HCT116 (cell line): ENCODE data around the gene DOCK2. TPM values are rescaled to one million over a fixed set of nuclear protein-coding genes. Genes with fewer than 3 reads are reported as not detected.
"Not testable (repeated sequence)": the region's sequence is repeated elsewhere in the genome, so short reads cannot be mapped to it uniquely, and the experiment has no call there.

Experiments used
- ATAC-seq: fragments of 200-7000 bp; cut with Tn5 transposase; 2 replicates; pipeline ENCODE4 v1.9.1; 2020; ENCODE audit warnings: mild to moderate bottlenecking, moderate library complexity
- BruUV-seq: library from RNA; stranded (reverse); fragments of 400-500 nt; replicated peaks from 2 replicates; lab custom pipeline; 2021; lab: Mats Ljungman, UMichigan
- CTCF ChIA-PET: fragments of 300-600 bp; sonication (Branson Sonifier 250); formaldehyde crosslinking; loops from one replicate; lab custom pipeline; 2021; ENCODE audit warnings: antibody characterized with exemption; lab: Charles Lee
- POLR2A ChIA-PET: fragments of 300-600, 350-600 bp; sonication (Branson Sonifier 250); formaldehyde crosslinking; loops from one replicate; lab custom pipeline; 2021; ENCODE audit warnings: antibody characterized with exemption; lab: Charles Lee
- RAD21 ChIA-PET, 2 experiments: fragments of 300-600 bp; sonication (Branson Sonifier 250); formaldehyde crosslinking; loops; one replicate each; lab custom pipeline; 2023; ENCODE audit warnings: low total read pairs in 2 of 2; ENCODE audit not compliant: uncharacterized antibody in 2 of 2, unreplicated experiment in 2 of 2, low non-redundant PET in 1 of 2; lab: Charles Lee
- DNase-seq: peaks from one replicate; pipeline ENCODE4 v3.0.0-alpha.2; 2010; ENCODE audit warnings: low read depth, low spot score
- H2AFZ ChIP-seq: fragments of 200-600 bp; shearing (Covaris generic), sonication (generic); 2 replicates; pipeline ENCODE4 v1.6.1; 2017; ENCODE audit warnings: low read depth, mixed run types, mixed read lengths, antibody characterized with exemption, low read length; ENCODE audit not compliant: poor library complexity, severe bottlenecking
- H3K27ac ChIP-seq: 2 replicates; pipeline ENCODE4 v1.5.1; 2012; ENCODE audit warnings: low read depth, low read length
- H3K27me3 ChIP-seq: fragments of 200-600 bp; sonication (generic); 2 replicates; pipeline ENCODE4 v1.6.1; 2016; ENCODE audit warnings: mixed run types, low read length, mixed read lengths; ENCODE audit not compliant: insufficient read depth
- H3K36me3 ChIP-seq, 2 experiments: fragments of 200-500 bp in 1 of 2; fragments of 200-600 bp in 1 of 2; sonication (Bioruptor generic) in 1 of 2; sonication (generic) in 1 of 2; 2 replicates each; pipeline versions ENCODE4 v1.5.1 to v1.6.1; 2014 to 2016; ENCODE audit warnings: low read length in 2 of 2, inconsistent platforms in 1 of 2, mixed read lengths in 1 of 2, mixed run types in 1 of 2; ENCODE audit not compliant: insufficient read depth in 2 of 2, control insufficient read depth in 1 of 2
- H3K4me1 ChIP-seq, 2 experiments: fragments of 200-600 bp in 1 of 2; sonication (generic) in 1 of 2; 2 replicates each; pipeline versions ENCODE4 v1.5.1 to v1.6.1; 2012 to 2017; ENCODE audit warnings: low read length in 2 of 2, inconsistent platforms in 1 of 2, mild to moderate bottlenecking in 1 of 2, mixed read lengths in 1 of 2, mixed run types in 1 of 2, moderate library complexity in 1 of 2; ENCODE audit not compliant: insufficient read depth in 2 of 2, control insufficient read depth in 1 of 2
- H3K4me2 ChIP-seq: fragments of 200-600 bp; sonication (generic); 2 replicates; pipeline ENCODE4 v1.6.1; 2017; ENCODE audit warnings: mixed run types, low read length, mixed read lengths
- H3K4me3 ChIP-seq, 2 experiments: fragments of 200-600 bp in 1 of 2; sonication (generic) in 1 of 2; replicated peaks in 1 of 2; 2 replicates each; pipeline ENCODE4 v1.5.1; 2011 to 2016; ENCODE audit warnings: low read length in 2 of 2, control low read depth in 1 of 2, low read depth in 1 of 2, mild to moderate bottlenecking in 1 of 2, mixed read lengths in 1 of 2, mixed run types in 1 of 2
- H3K79me2 ChIP-seq: fragments of 200-600 bp; sonication (generic); 2 replicates; pipeline ENCODE4 v1.6.1; 2017; ENCODE audit warnings: mild to moderate bottlenecking, mixed run types, low read length, moderate library complexity, mixed read lengths; ENCODE audit not compliant: insufficient read depth
- H3K9ac ChIP-seq: fragments of 200-600 bp; sonication (generic); 2 replicates; pipeline ENCODE4 v1.6.1; 2016; ENCODE audit warnings: low read length, mixed read lengths
- H3K9me2 ChIP-seq: fragments of 200-600 bp; sonication (generic), shearing (Covaris generic); 2 replicates; pipeline ENCODE4 v1.6.1; 2017; ENCODE audit warnings: mixed run types, mild to moderate bottlenecking, moderate library complexity; ENCODE audit not compliant: insufficient read depth
- H3K9me3 ChIP-seq, 2 experiments: fragments of 200-500 bp in 1 of 2; fragments of 200-600 bp in 1 of 2; sonication (Bioruptor generic) in 1 of 2; sonication (generic) in 1 of 2; 2 replicates each; pipeline ENCODE4 v1.6.1; 2014 to 2017; ENCODE audit warnings: low read length in 2 of 2, mixed read lengths in 2 of 2, inconsistent platforms in 1 of 2, low read depth in 1 of 2, mild to moderate bottlenecking in 1 of 2, mixed run types in 1 of 2, moderate library complexity in 1 of 2; ENCODE audit not compliant: control insufficient read depth in 1 of 2, insufficient read depth in 1 of 2
- H4K20me1 ChIP-seq: fragments of 200-600 bp; sonication (generic), shearing (Covaris generic); 2 replicates; pipeline ENCODE4 v1.6.1; 2017; ENCODE audit warnings: mixed run types, mild to moderate bottlenecking, moderate library complexity; ENCODE audit not compliant: insufficient read depth
- ATF3 ChIP-seq: IDR thresholded peaks from 2 replicates; pipeline ENCODE4 v1.6.1; 2012
- CBX3 ChIP-seq: IDR thresholded peaks from 2 replicates; pipeline ENCODE4 v1.6.1; 2012; ENCODE audit warnings: low read depth
- CEBPB ChIP-seq: IDR thresholded peaks from 2 replicates; pipeline ENCODE4 v1.6.1; 2012; ENCODE audit warnings: low read depth
- CTCF ChIP-seq, 3 experiments: fragments of 200-600 bp in 1 of 3; sonication (generic) in 1 of 3; IDR thresholded peaks in 2 of 3; conservative IDR thresholded peaks in 1 of 3; 2 replicates each; pipeline ENCODE4 v1.5.1; 2012 to 2017; ENCODE audit warnings: low read depth in 2 of 3, low read length in 2 of 3, antibody characterized with exemption in 1 of 3, borderline replicate concordance in 1 of 3, control low read depth in 1 of 3, mild to moderate bottlenecking in 1 of 3, mixed read lengths in 1 of 3, mixed run types in 1 of 3, moderate library complexity in 1 of 3; ENCODE audit not compliant: insufficient read depth in 1 of 3
- EGR1 ChIP-seq: IDR thresholded peaks from 2 replicates; pipeline ENCODE4 v1.6.1; 2012; ENCODE audit warnings: low read depth
- EZH2 ChIP-seq: fragments of 200-600 bp; sonication (generic); IDR thresholded peaks from 2 replicates; pipeline ENCODE4 v1.6.1; 2017; ENCODE audit warnings: antibody characterized with exemption, mixed run types
- EZH2phosphoT487 ChIP-seq: fragments of 200-600 bp; IDR thresholded peaks from 2 replicates; pipeline ENCODE4 v1.6.1; 2018; ENCODE audit warnings: antibody characterized with exemption, borderline replicate concordance
- FOSL1 ChIP-seq: IDR thresholded peaks from 2 replicates; pipeline ENCODE4 v1.6.1; 2012; ENCODE audit warnings: low read depth
- JUND ChIP-seq: IDR thresholded peaks from 2 replicates; pipeline ENCODE4 v1.6.1; 2012
- MAX ChIP-seq: IDR thresholded peaks from 2 replicates; pipeline ENCODE4 v1.6.1; 2012
- POLR2A ChIP-seq: IDR thresholded peaks from 2 replicates; pipeline ENCODE4 v1.7.0; 2011; ENCODE audit warnings: borderline replicate concordance; ENCODE audit not compliant: insufficient read depth, insufficient read length; ENCODE audit errors: extremely low read depth
- POLR2AphosphoS5 ChIP-seq: IDR thresholded peaks from 2 replicates; pipeline ENCODE4 v1.6.1; 2011; ENCODE audit warnings: mild to moderate bottlenecking, low read depth, low read length, moderate library complexity
- SP1 ChIP-seq: IDR thresholded peaks from 2 replicates; pipeline ENCODE4 v1.6.1; 2012; ENCODE audit warnings: low read depth
- TCF7L2 ChIP-seq: IDR thresholded peaks from 2 replicates; pipeline ENCODE4 v1.7.0; 2011; ENCODE audit warnings: borderline replicate concordance, inconsistent platforms; ENCODE audit not compliant: insufficient read depth, insufficient read length; ENCODE audit errors: extremely low read depth
- ZBTB33 ChIP-seq: IDR thresholded peaks from 2 replicates; pipeline ENCODE4 v1.6.1; 2011; ENCODE audit warnings: mild to moderate bottlenecking, low read length, moderate library complexity; ENCODE audit not compliant: insufficient replicate concordance; ENCODE audit errors: extremely low read depth
- ZFX ChIP-seq: fragments of 450-650 bp; IDR thresholded peaks from 2 replicates; pipeline ENCODE4 v1.6.1; 2017
- ZNF274 ChIP-seq: fragments of 200-500 bp; sonication (Bioruptor generic); IDR thresholded peaks from 2 replicates; pipeline ENCODE4 v1.6.1; 2014; ENCODE audit warnings: mild to moderate bottlenecking, low read depth, low read length, inconsistent platforms
- intact Hi-C: fragments of 100-400 bp; cut with micrococcal nuclease; formaldehyde crosslinking; loops from 2 replicates; pipeline ENCODE4 v1.10.0; 2022
- total RNA-seq: library from RNA; stranded (reverse); gene quantifications from one replicate; pipeline ENCODE4 v1.2.1, GENCODE V29; 2021; ENCODE audit not compliant: unreplicated experiment

The DOCK2 gene
- total RNA-seq, 1 experiment from 2014 or later: 0.89 TPM

- H4K20me1 ChIP-seq: no peaks in the 10 kb centered on the region
- intact Hi-C loops: no loop called here
- CTCF ChIA-PET: no interaction called here
- ATAC-seq: no peak
- H3K79me2 ChIP-seq: no peaks in the 10 kb centered on the region
- H3K9ac ChIP-seq: no peak overlapping the region
- no peak overlapping the region for H3K27ac ChIP-seq
- TF ChIP-seq ZBTB33 (no peak), EGR1 (no peak), ZNF274 (no peak), POLR2AphosphoS5 (no peak), JUND (no peak), CBX3 (no peak), MAX (no peak), CEBPB (no peak), EZH2phosphoT487 (no peak), TCF7L2 (no peak), SP1 (no peak), FOSL1 (no peak), ATF3 (no peak), CTCF (IDR thresholded peaks at IDR 0.05 in 2 of 3, conservative IDR thresholded peaks at IDR 0.05 in 1 of 3; ENCODE audit: borderline replicate concordance in 1 of 3, insufficient read depth in 1 of 3, low read depth in 2 of 3, low read length in 2 of 3) (no peak), EZH2 (no peak), ZFX (no peak), POLR2A (no peak)
- TF ChIP-seq, all 23 proteins: peak for 0
- DNase-seq: no peak
- Histone ChIP-seq H3K36me3 (no peaks in the 10 kb centered on the region), H3K4me1 (no peaks in the 10 kb centered on the region), H3K4me3 (no peak overlapping the region), H3K9me2 (no peaks in the 10 kb centered on the region), H3K4me2 (no peak overlapping the region), H2AFZ (no peak overlapping the region), H3K9me3 (no peaks in the 10 kb centered on the region), H3K27me3 (peaks cover 10% of the 10 kb centered on the region; the same call in 1 of the 2 replicates)
- no TSS peak for BruUV-seq
- ChIA-PET RAD21 (no interaction called here), POLR2A (no interaction called here)
Measured at GRCh38 chr5:169657127-169657526, 20.1 kb downstream of the DOCK2 start.

- H4K20me1 ChIP-seq, POLR2A ChIA-PET, DNase-seq, H3K9me2 ChIP-seq, H3K27ac ChIP-seq, RAD21 ChIA-PET, H3K9me3 ChIP-seq, H3K36me3 ChIP-seq, H3K4me3 ChIP-seq, intact Hi-C loops, H3K4me1 ChIP-seq, H3K79me2 ChIP-seq, CTCF ChIA-PET, H2AFZ ChIP-seq, H3K4me2 ChIP-seq, ATAC-seq, BruUV-seq, H3K9ac ChIP-seq: not testable (repeated sequence)
- peaks cover 14% of the 10 kb centered on the region for H3K27me3 ChIP-seq
Measured at GRCh38 chr5:169662451-169662850, 25.4 kb downstream of the DOCK2 start.
